ENCODE measurements around the gene CDS2. TPM values are rescaled to one million over a fixed set of nuclear protein-coding genes. Genes with fewer than 3 reads are reported as not detected.

The CDS2 gene
- polyA plus RNA-seq, 2 of the 4 experiments (the other 2 are of a cell fraction), result 44.0 to 106 TPM

DNA sequence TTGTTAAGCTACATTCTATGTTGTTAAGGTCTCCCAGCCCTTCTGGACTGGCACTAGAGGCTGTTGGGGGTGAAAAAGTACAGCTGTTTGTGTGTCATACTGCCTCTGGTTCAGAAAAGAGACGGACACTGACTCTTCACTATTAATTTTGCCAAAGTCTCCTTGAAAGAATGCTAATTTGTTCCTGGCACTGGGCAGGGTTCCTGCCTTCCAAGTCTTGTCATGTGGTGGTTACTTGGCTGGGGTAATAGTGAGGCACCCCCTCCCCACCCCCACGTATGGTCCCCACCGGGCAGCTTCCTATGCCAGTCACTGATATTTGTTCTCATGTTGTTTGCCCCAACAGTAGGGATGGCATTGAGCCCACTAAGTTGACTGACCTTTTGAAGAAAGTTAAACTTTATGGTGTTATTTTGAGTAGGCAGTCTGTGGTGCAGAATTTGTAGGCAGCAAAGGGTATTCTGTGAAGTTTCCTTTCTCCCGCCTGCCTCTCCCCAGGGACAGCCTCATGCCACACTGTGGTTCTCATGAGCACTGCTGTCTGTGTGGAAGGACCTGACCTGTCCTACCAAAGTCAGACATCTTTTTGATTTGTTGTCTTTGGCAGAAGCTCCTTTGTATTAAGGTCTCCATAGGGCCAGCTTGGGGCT is 8.7 kb downstream of the CDS2 start (continued):
- TF ChIP-seq, protein P1, sequence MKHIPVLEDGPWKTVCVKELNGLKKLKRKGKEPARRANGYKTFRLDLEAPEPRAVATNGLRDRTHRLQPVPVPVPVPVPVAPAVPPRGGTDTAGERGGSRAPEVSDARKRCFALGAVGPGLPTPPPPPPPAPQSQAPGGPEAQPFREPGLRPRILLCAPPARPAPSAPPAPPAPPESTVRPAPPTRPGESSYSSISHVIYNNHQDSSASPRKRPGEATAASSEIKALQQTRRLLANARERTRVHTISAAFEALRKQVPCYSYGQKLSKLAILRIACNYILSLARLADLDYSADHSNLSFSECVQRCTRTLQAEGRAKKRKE (CRISPR knock-in tag; IDR thresholded peaks at IDR 0.05; ENCODE audit: low read depth), result no peak
- no peak for TF ChIP-seq JUN (IDR thresholded peaks at IDR 0.05)

DNA sequence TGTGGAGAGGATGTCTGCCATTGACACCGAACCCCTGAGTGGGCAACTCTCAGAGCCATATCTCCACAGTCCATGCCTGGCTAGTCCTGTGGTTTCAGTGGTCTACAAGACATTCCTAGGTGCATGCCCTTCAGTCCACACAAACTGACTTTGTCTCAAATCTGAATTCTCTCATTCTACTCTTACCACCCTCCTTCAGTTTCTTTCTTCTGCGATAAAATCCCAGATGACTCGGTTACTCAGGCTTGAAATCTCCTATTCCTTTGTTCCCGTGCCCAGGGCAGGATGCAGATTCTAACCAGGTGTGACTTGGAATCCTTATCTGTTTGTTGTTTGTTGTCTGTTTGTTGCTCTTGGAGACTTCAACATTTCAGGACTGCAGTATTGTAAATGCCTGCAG is 9.3 kb downstream of the CDS2 start:
- 94% methylated on average over 4 of the region's 4 CpGs for WGBS (ENCODE audit: missing lambda C conversion rate)
- Histone ChIP-seq H3K4me1 (no peaks in the 10 kb centered on the region), H3K27ac (no peak overlapping the region), H3K4me3 (no peak overlapping the region), H3K4me2 (no peak overlapping the region), H3K9me3 (no peaks in the 10 kb centered on the region)
- DNase-seq (ENCODE audit: low read depth in 1 of 2, low spot score in 1 of 2), result no peak
- no peak for FAIRE-seq
- TF ChIP-seq, protein P2, sequence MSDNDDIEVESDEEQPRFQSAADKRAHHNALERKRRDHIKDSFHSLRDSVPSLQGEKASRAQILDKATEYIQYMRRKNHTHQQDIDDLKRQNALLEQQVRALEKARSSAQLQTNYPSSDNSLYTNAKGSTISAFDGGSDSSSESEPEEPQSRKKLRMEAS (IDR thresholded peaks at IDR 0.05), result no peak
- no peak for TF ChIP-seq EHMT2 (IDR thresholded peaks at IDR 0.05; ENCODE audit: low read depth)
- no peak for TF ChIP-seq NFE2L2 (conservative IDR thresholded peaks at IDR 0.05; ENCODE audit: low read length)
- no peak for TF ChIP-seq BHLHE40 (IDR thresholded peaks at IDR 0.05; ENCODE audit: low read depth, low read length)
- TF ChIP-seq KDM5A (IDR thresholded peaks at IDR 0.05), result no peak
- TF ChIP-seq EHF (CRISPR knock-in tag; IDR thresholded peaks at IDR 0.05), result no peak
- TF ChIP-seq, protein P3, sequence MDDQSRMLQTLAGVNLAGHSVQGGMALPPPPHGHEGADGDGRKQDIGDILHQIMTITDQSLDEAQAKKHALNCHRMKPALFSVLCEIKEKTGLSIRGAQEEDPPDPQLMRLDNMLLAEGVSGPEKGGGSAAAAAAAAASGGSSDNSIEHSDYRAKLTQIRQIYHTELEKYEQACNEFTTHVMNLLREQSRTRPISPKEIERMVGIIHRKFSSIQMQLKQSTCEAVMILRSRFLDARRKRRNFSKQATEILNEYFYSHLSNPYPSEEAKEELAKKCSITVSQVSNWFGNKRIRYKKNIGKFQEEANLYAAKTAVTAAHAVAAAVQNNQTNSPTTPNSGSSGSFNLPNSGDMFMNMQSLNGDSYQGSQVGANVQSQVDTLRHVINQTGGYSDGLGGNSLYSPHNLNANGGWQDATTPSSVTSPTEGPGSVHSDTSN (IDR thresholded peaks at IDR 0.05), result no peak
- no peak for TF ChIP-seq POLR2AphosphoS2 (conservative IDR thresholded peaks at IDR 0.05; ENCODE audit: low read length)
- no peak for TF ChIP-seq RAD21 (conservative IDR thresholded peaks at IDR 0.05 in 1 of 2, IDR thresholded peaks at IDR 0.05 in 1 of 2)
- TF ChIP-seq, protein P4, sequence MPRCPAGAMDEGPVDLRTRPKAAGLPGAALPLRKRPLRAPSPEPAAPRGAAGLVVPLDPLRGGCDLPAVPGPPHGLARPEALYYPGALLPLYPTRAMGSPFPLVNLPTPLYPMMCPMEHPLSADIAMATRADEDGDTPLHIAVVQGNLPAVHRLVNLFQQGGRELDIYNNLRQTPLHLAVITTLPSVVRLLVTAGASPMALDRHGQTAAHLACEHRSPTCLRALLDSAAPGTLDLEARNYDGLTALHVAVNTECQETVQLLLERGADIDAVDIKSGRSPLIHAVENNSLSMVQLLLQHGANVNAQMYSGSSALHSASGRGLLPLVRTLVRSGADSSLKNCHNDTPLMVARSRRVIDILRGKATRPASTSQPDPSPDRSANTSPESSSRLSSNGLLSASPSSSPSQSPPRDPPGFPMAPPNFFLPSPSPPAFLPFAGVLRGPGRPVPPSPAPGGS (IDR thresholded peaks at IDR 0.05), result no peak
- TF ChIP-seq RARB (CRISPR knock-in tag; IDR thresholded peaks at IDR 0.05), result no peak
- TF ChIP-seq ZSCAN20 (CRISPR knock-in tag; IDR thresholded peaks at IDR 0.05), result no peak
- TF ChIP-seq HOXB13 (CRISPR knock-in tag; IDR thresholded peaks at IDR 0.05; ENCODE audit: low read depth), result no peak
- no peak for TF ChIP-seq RFX5 (IDR thresholded peaks at IDR 0.05)
- TF ChIP-seq HEYL (CRISPR knock-in tag; IDR thresholded peaks at IDR 0.05), result no peak
- TF ChIP-seq, protein P5, sequence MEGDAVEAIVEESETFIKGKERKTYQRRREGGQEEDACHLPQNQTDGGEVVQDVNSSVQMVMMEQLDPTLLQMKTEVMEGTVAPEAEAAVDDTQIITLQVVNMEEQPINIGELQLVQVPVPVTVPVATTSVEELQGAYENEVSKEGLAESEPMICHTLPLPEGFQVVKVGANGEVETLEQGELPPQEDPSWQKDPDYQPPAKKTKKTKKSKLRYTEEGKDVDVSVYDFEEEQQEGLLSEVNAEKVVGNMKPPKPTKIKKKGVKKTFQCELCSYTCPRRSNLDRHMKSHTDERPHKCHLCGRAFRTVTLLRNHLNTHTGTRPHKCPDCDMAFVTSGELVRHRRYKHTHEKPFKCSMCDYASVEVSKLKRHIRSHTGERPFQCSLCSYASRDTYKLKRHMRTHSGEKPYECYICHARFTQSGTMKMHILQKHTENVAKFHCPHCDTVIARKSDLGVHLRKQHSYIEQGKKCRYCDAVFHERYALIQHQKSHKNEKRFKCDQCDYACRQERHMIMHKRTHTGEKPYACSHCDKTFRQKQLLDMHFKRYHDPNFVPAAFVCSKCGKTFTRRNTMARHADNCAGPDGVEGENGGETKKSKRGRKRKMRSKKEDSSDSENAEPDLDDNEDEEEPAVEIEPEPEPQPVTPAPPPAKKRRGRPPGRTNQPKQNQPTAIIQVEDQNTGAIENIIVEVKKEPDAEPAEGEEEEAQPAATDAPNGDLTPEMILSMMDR (IDR thresholded peaks at IDR 0.05), result no peak
- no peak for TF ChIP-seq CBX2 (IDR thresholded peaks at IDR 0.05; ENCODE audit: borderline replicate concordance, low read depth)
- no peak for TF ChIP-seq FOSL2 (IDR thresholded peaks at IDR 0.05)
- TF ChIP-seq FOSL2 (CRISPR knock-in tag; IDR thresholded peaks at IDR 0.05), result no peak
- no peak for TF ChIP-seq HOXA7 (CRISPR knock-in tag; IDR thresholded peaks at IDR 0.05)
- ChIA-PET CTCF (interaction anchor here (2.0 to 4.2 kb wide), 2 partner anchors 9 to 56 kb away, joined by 7 to 18 read pairs; partner anchors contain the start of gene CDS2), POLR2A (no interaction called here)
- ATAC-seq, result no peak; a peak in 1 of 6 replicates
